ENCODE results near the gene ADGRL2. TPM values are rescaled to one million over a fixed set of nuclear protein-coding genes. Genes with fewer than 3 reads are reported as not detected.

ADGRL2 gene
- total and polyA plus RNA-seq, 8 donors: 5.6 to 21.6 (median 12.4) TPM

- Histone ChIP-seq H3K4me1 (peaks cover 0 to 6% (median 0%) of the 10 kb centered on the region in 3 donors), H3K27me3 (no peaks in the 10 kb centered on the region), H3K27ac (no peak overlapping the region), H3K36me3 (no peaks in the 10 kb centered on the region), H3K9me3 (no peaks in the 10 kb centered on the region), H3K4me3 (no peak overlapping the region)
- ATAC-seq (peak in 1 of 4 donors; percentile 48), FAIRE-seq (peak; percentile 29), DNase-seq (no peak)
- intact Hi-C loops (cut with DNase I): no loop called here
- WGBS, 2 donors: 16 to 19% methylated on average over 1 of the region's 1 CpG
- TF ChIP-seq CTCF (IDR thresholded peaks at IDR 0.05): no peak
Measured at GRCh38 chr1:81832573-81832972, 31.8 kb downstream of the ADGRL2 start.

- Histone ChIP-seq H3K4me1 (peaks cover 0 to 6% (median 0%) of the 10 kb centered on the region in 3 donors), H3K4me3 (no peak overlapping the region), H3K36me3 (no peaks in the 10 kb centered on the region), H3K27ac (no peak overlapping the region), H3K27me3 (no peaks in the 10 kb centered on the region), H3K9me3 (no peaks in the 10 kb centered on the region)
- TF ChIP-seq CTCF (IDR thresholded peaks at IDR 0.05): no peak
- intact Hi-C loops (cut with DNase I): no loop called here
- 76 to 88% methylated on average over 4 of the region's 4 CpGs for WGBS, 2 donors
- ATAC-seq: no peak
- no peak for FAIRE-seq
- DNase-seq: no peak
Measured at GRCh38 chr1:81833722-81834121, 33.0 kb downstream of the ADGRL2 start.

DNA sequence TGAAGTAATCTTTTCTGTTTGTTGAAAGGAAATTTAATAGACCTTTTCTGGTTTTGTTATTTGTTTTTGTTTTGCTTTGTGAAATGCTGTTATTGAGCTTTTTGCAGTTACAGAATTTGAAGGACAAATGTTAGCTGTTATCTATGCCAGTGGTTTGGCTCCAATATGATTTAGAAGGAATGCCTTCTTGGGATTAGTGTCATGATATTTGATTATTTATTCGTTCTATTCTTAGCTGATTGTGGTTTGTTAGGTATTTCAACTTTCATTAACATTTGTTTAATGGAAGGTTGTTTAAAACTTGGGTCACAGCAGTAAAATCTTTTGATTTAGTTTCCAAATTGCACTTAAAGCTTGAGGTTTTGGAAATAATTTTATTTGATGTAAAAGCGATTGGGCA, 33.5 kb downstream of the ADGRL2 start:
- TF ChIP-seq CTCF (IDR thresholded peaks at IDR 0.05): no peak
- Histone ChIP-seq H3K27me3 (no peaks in the 10 kb centered on the region), H3K36me3 (no peaks in the 10 kb centered on the region), H3K27ac (no peak overlapping the region), H3K4me1 (peaks cover 0 to 6% (median 0%) of the 10 kb centered on the region in 3 donors), H3K4me3 (no peak overlapping the region), H3K9me3 (no peaks in the 10 kb centered on the region)
- no peak for ATAC-seq
- 38 to 47% methylated on average over 2 of the region's 2 CpGs for WGBS, 2 donors
- no peak for DNase-seq
- peak; percentile 45 for FAIRE-seq
- intact Hi-C loops (cut with DNase I): no loop called here

DNA sequence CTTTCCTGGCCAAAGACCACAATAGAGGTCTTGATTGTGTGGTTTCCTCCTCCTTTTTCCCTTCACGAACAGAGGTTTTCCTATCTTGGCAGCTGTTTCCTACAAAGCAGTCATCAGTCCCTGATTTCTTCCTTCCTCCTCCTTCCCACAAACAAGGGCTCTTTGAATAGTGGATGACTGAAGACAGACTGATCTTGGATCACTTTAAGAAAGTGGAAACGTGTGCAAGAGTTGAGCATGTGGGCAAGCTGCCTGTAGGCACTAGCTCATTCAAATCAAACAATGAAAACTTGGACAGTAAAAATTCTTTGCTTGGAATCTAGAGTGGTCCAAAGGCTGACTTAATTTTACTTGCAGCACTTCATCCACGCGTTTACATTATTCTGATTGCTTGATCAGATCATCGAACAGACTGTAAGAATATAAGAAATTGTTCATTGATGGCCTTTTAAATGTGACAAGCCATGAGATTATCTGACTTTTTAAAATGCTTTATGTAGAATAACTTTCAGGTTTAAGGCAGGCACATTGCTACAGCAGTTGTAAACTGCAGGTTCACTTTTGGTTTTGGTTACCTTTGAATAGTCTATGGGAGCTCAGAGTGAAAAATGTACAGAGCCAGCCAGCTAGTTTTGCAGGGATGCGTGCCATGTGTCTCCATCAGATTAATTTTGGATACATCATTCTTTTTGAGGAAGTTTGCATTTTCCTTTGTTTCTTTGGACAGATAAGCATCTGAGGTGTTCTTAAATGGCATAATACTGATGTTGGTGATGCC, 34.4 kb downstream of the ADGRL2 start:
- TF ChIP-seq CTCF (IDR thresholded peaks at IDR 0.05): no peak
- Histone ChIP-seq H3K4me3 (no peak overlapping the region), H3K27me3 (no peaks in the 10 kb centered on the region), H3K9me3 (no peaks in the 10 kb centered on the region), H3K27ac (no peak overlapping the region), H3K4me1 (peaks cover 0 to 6% (median 0%) of the 10 kb centered on the region in 3 donors), H3K36me3 (no peaks in the 10 kb centered on the region)
- FAIRE-seq (no peak), ATAC-seq (peak in 2 of 4 donors; percentile 23 to 55), DNase-seq (no peak)
- 59 to 63% methylated on average over 6 of the region's 6 CpGs for WGBS, 2 donors
- intact Hi-C loops (cut with DNase I): no loop called here

DNA sequence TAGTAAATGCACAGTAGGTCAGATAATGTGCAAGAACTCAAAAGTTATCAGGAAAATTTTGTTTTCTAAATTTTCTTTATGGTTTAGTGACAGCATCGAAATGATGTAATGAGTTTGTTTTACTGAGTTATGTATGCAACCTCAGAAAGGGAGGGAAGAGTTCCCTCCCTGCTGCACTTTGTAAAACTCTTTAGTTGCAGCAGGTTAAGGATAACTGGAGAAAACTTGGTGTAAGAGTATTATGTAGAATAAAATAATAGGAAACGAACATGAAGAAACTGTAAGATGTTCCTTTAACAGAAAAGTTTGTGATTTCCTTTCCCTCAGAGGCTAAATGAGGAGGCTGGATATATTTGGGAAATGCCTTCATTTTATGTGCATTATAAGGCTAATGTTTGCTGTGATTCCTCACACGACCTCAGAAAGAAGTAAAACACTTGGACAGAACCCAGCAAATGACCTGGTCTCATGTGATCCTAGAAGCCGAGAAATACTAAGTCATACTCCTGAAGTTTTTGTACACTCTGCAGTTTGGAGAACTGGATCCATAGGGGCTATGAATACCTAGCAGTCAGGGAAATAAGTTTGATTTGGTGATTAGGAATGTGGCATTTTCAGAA, 35.4 kb downstream of the ADGRL2 start:
- 51% methylated on average over 4 of the region's 4 CpGs for WGBS, 2 donors
- no peak overlapping the region for H3K4me3 ChIP-seq
- no peak for FAIRE-seq
- ATAC-seq: no peak
- H3K4me1 ChIP-seq: peaks cover 0 to 6% (median 0%) of the 10 kb centered on the region in 3 donors
- H3K36me3 ChIP-seq: no peaks in the 10 kb centered on the region
- no peak overlapping the region for H3K27ac ChIP-seq
- TF ChIP-seq CTCF (IDR thresholded peaks at IDR 0.05): no peak
- intact Hi-C loops (cut with DNase I): no loop called here
- DNase-seq: no peak
- H3K27me3 ChIP-seq: no peaks in the 10 kb centered on the region
- H3K9me3 ChIP-seq: no peaks in the 10 kb centered on the region

All from pancreas (tissue), 10 donors.